HG02623 (cell line): ENCODE measurements around the gene LUZP4.
"Not testable (repeated sequence)": the region's sequence is repeated elsewhere in the genome, so short reads cannot be mapped to it uniquely, and the experiment has no call there.

Experiments used
- ATAC-seq: cut with Tn5 transposase; IDR thresholded peaks from one replicate; pipeline ENCODE4 v1.9.1; 2021; ENCODE audit warnings: moderate library complexity; ENCODE audit not compliant: unreplicated experiment

The LUZP4 gene

GRCh38 chrX:115333446-115333845 is 43.9 kb downstream of the LUZP4 start:
- no peak for ATAC-seq

DNA sequence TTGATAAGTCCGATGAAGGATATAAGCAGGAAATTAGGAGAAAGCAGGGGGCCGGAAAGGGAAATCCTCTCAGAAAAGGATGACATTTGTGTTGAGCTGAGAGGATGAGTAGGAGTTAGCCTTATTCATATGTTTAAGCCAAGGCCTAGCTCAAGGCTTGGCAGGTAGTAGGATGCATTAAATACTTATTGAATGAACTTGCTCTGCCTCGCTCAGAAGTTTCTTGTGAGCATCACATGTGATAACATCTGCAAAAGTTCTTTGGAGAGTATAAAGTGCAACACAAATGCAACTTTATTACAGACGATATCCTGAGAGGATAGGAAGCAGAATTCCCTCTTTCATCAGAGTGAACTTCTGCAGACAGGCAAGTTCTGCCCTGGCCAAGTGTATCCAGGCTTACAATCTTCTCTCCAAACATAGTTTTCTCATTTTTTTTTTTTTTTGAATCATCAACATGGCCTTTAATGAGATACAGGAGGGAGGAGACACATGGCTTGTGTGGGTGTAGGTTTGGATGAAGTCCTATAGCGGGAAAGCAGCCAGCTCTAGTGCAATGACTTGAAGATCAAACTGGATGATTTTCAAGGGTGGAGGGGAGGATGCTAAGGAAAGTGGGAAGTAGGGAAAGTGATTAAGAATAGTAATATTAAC is 48.1 kb downstream of the LUZP4 start:
- no peak for ATAC-seq

DNA sequence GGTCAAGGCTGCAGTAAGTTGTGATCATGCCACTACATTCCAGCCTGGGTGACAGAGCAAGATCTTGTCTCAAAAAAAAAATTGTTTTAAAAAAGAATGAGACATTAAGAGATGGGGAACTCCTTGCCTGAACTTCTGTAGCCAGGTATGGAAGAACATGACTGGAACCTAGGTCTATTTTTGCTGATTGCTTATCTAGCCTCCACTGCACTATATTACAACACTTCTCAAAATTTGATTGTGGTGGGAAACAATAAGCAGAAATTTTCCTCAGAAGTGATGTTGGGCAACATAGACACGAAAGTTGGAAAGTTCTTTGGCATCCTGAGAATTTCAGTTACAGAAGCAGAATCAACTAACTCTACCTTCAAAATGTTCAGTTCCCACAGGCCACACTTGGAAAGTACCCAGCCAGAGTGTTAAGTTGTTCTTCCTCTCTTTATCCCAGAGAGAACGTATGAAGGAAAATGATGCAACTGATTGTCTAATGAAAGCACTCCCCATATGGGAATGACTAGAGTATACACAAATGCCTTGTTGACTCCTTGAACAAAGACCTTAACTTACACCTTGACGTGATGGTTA is 50.0 kb downstream of the LUZP4 start:
- no peak for ATAC-seq

DNA sequence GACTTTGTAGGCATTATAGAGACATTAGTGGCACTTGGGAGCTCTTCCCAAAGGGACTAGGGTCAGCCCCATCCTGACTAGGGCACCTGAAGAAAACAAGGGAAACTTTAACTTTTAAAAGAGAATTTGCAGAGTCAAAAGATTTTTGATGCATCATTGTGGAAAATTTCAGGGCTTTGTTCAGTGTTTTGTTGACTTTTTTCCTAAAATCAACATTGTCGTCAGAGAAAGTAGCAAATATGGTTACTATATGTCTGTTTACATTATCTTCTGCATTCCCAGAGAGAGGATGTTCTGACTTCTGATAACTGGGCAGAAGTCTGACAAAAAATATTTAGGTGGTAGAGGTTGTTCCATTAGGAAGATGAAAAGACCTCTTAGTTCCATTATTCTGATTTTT is 51.9 kb downstream of the LUZP4 start:
- no peak for ATAC-seq

- no peak for ATAC-seq
Measured at GRCh38 chrX:115344885-115345614, 55.5 kb downstream of the LUZP4 start.

- no peak for ATAC-seq
Measured at GRCh38 chrX:115345615-115346014, 56.1 kb downstream of the LUZP4 start.

DNA sequence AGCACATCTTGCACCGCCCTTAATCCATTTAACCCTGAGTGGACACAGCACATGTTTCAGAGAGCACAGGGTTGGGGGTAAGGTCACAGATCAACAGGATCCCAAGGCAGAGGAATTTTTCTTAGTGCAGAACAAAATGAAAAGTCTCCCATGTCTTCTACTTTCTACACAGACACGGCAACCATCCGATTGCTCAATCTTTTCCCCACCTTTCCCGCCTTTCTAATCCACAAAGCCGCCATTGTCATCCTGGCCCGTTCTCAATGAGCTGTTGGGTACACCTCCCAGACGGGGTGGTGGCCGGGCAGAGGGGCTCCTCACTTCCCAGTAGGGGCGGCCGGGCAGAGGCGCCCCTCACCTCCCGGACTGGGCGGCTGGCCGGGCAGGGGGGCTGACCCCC is 57.2 kb downstream of the LUZP4 start:
- ATAC-seq, result not testable (repeated sequence)

- ATAC-seq, result no peak
Measured at GRCh38 chrX:115348446-115349225, 59.1 kb downstream of the LUZP4 start.

- ATAC-seq, result no peak
Measured at GRCh38 chrX:115350711-115351381, 61.3 kb downstream of the LUZP4 start.

GRCh38 chrX:115356369-115356768 is 66.9 kb downstream of the LUZP4 start:
- no peak for ATAC-seq
